Cardiac muscle cell (in vitro differentiated cells and primary cell): Measurements from ENCODE around the gene SGPL1. TPM values are rescaled to one million over a fixed set of nuclear protein-coding genes. Genes with fewer than 3 reads are reported as not detected.

Experiments used
- DNase-seq, 2 donors: peaks; one replicate each; pipeline versions ENCODE4 v3.0.0 to v3.0.0-alpha.2; 2010 to 2017; ENCODE audit warnings: low read depth in 1 of 2, low spot score in 1 of 2
- H3K27ac ChIP-seq: fragments of 200-600 bp; sonication (generic); 2 replicates; pipeline ENCODE4 v1.5.1; 2016
- H3K27me3 ChIP-seq: fragments of 200-600 bp; sonication (generic); 2 replicates; pipeline ENCODE4 v1.6.0; 2016; ENCODE audit warnings: control low read depth
- H3K36me3 ChIP-seq: fragments of 200-600 bp; sonication (generic); 2 replicates; pipeline ENCODE4 v1.5.1; 2016; ENCODE audit warnings: control low read depth
- H3K4me1 ChIP-seq: fragments of 200-600 bp; sonication (generic); 2 replicates; pipeline ENCODE4 v1.8.1; 2017; ENCODE audit warnings: low read depth, mild to moderate bottlenecking, mixed run types
- H3K4me3 ChIP-seq: fragments of 200-600 bp; sonication (generic); 2 replicates; pipeline ENCODE4 v1.5.1; 2016; ENCODE audit warnings: mild to moderate bottlenecking
- H3K9me3 ChIP-seq: fragments of 200-600 bp; sonication (generic); 2 replicates; pipeline ENCODE4 v1.5.1; 2017; ENCODE audit warnings: low read depth, mild to moderate bottlenecking, control low read depth
- CTCF ChIP-seq: IDR thresholded peaks from 2 replicates; pipeline ENCODE4 v1.5.1; 2012; ENCODE audit warnings: low read depth, mild to moderate bottlenecking, low read length
- polyA plus RNA-seq: library from polyadenylated mRNA; unstranded; fragments of >200 nt; fragmentation: Nextera tagmentation; extraction: Ambion mirVana; gene quantifications from 2 replicates; pipeline ENCODE4 v1.2.1, GENCODE V29; 2016
- total RNA-seq: library from RNA; depleted of rRNA; stranded (reverse); fragments of >200 nt; gene quantifications from 2 replicates; pipeline ENCODE4 v1.2.3, GENCODE V29; 2016

SGPL1 gene
- total and polyA plus RNA-seq, 2 experiments from 2014 or later = 32.3 to 51.9 TPM

- H3K36me3 ChIP-seq = no peaks in the 10 kb centered on the region
- no peak overlapping the region for H3K27ac ChIP-seq
- H3K4me3 ChIP-seq = no peak overlapping the region
- no peak for DNase-seq
- no peak for TF ChIP-seq CTCF
- H3K9me3 ChIP-seq = no peaks in the 10 kb centered on the region
- H3K27me3 ChIP-seq = no peaks in the 10 kb centered on the region
- H3K4me1 ChIP-seq = peaks cover 75% of the 10 kb centered on the region
Measured at GRCh38 chr10:70834021-70834420, 18.3 kb downstream of the SGPL1 start.

GRCh38 chr10:70834441-70835151 lies 18.8 kb downstream of the SGPL1 start:
- Histone ChIP-seq H3K4me3 (no peak overlapping the region), H3K4me1 (peaks cover 70% of the 10 kb centered on the region), H3K36me3 (no peaks in the 10 kb centered on the region), H3K27ac (peak overlapping the region; percentile 55), H3K27me3 (no peaks in the 10 kb centered on the region), H3K9me3 (no peaks in the 10 kb centered on the region)
- DNase-seq = no peak
- TF ChIP-seq CTCF = no peak

- Histone ChIP-seq H3K27ac (peak overlapping the region; percentile 91), H3K4me3 (no peak overlapping the region), H3K9me3 (no peaks in the 10 kb centered on the region), H3K4me1 (peaks cover 53% of the 10 kb centered on the region), H3K36me3 (no peaks in the 10 kb centered on the region), H3K27me3 (no peaks in the 10 kb centered on the region)
- TF ChIP-seq CTCF = no peak
- DNase-seq = no peak
Measured at GRCh38 chr10:70836319-70836718, 20.6 kb downstream of the SGPL1 start.

GRCh38 chr10:70837660-70838059 lies 21.9 kb downstream of the SGPL1 start:
- Histone ChIP-seq H3K36me3 (no peaks in the 10 kb centered on the region), H3K4me3 (no peak overlapping the region), H3K27ac (no peak overlapping the region), H3K9me3 (no peaks in the 10 kb centered on the region), H3K4me1 (peaks cover 40% of the 10 kb centered on the region), H3K27me3 (no peaks in the 10 kb centered on the region)
- no peak for DNase-seq
- TF ChIP-seq CTCF = no peak

- DNase-seq = peak in 1 of 2 donors; percentile 13
- Histone ChIP-seq H3K4me1 (peaks cover 40% of the 10 kb centered on the region), H3K27me3 (no peaks in the 10 kb centered on the region), H3K36me3 (no peaks in the 10 kb centered on the region), H3K9me3 (no peaks in the 10 kb centered on the region), H3K4me3 (no peak overlapping the region), H3K27ac (no peak overlapping the region)
- TF ChIP-seq CTCF = no peak
Measured at GRCh38 chr10:70838270-70838805, 22.6 kb downstream of the SGPL1 start.
